ENCODE measurements around the gene NUBPL.

- TF ChIP-seq CTCF (IDR thresholded peaks at IDR 0.05) = no peak
- no peak for TF ChIP-seq TAF1 (IDR thresholded peaks at IDR 0.05; ENCODE audit: borderline replicate concordance, low read depth, low read length)
- TF ChIP-seq, protein P1, sequence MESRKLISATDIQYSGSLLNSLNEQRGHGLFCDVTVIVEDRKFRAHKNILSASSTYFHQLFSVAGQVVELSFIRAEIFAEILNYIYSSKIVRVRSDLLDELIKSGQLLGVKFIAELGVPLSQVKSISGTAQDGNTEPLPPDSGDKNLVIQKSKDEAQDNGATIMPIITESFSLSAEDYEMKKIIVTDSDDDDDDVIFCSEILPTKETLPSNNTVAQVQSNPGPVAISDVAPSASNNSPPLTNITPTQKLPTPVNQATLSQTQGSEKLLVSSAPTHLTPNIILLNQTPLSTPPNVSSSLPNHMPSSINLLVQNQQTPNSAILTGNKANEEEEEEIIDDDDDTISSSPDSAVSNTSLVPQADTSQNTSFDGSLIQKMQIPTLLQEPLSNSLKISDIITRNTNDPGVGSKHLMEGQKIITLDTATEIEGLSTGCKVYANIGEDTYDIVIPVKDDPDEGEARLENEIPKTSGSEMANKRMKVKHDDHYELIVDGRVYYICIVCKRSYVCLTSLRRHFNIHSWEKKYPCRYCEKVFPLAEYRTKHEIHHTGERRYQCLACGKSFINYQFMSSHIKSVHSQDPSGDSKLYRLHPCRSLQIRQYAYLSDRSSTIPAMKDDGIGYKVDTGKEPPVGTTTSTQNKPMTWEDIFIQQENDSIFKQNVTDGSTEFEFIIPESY (IDR thresholded peaks at IDR 0.05; ENCODE audit: borderline replicate concordance, low read depth) = no peak
- TF ChIP-seq, protein P2, sequence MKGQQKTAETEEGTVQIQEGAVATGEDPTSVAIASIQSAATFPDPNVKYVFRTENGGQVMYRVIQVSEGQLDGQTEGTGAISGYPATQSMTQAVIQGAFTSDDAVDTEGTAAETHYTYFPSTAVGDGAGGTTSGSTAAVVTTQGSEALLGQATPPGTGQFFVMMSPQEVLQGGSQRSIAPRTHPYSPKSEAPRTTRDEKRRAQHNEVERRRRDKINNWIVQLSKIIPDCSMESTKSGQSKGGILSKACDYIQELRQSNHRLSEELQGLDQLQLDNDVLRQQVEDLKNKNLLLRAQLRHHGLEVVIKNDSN (IDR thresholded peaks at IDR 0.05; ENCODE audit: borderline replicate concordance, low read depth) = no peak
- TF ChIP-seq JUND (IDR thresholded peaks at IDR 0.05) = peak; percentile 49; the same call in 1 of the 2 replicates
- no peak for TF ChIP-seq NRF1 (IDR thresholded peaks at IDR 0.05; ENCODE audit: low read depth, low read length)
- no peak for TF ChIP-seq POLR2AphosphoS5 (IDR thresholded peaks at IDR 0.05; ENCODE audit: low read depth, low read length)
- peak; percentile 73 for TF ChIP-seq TCF12 (IDR thresholded peaks at IDR 0.05)
- TF ChIP-seq, protein P3, sequence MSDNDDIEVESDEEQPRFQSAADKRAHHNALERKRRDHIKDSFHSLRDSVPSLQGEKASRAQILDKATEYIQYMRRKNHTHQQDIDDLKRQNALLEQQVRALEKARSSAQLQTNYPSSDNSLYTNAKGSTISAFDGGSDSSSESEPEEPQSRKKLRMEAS (IDR thresholded peaks at IDR 0.05; ENCODE audit: low read depth) = no peak
Measured at GRCh38 chr14:31895206-31895605, 334.0 kb downstream of the NUBPL start.
